GM19023 (cell line): ENCODE data around the gene SLITRK2.

Source experiments
- ATAC-seq: cut with Tn5 transposase; IDR thresholded peaks from one replicate; pipeline ENCODE4 v1.9.1; 2021; ENCODE audit warnings: mild to moderate bottlenecking, moderate library complexity; ENCODE audit not compliant: unreplicated experiment

The SLITRK2 gene

GRCh38 chrX:145848857-145849256 is 31.2 kb downstream of the SLITRK2 start:
- no peak for ATAC-seq

DNA sequence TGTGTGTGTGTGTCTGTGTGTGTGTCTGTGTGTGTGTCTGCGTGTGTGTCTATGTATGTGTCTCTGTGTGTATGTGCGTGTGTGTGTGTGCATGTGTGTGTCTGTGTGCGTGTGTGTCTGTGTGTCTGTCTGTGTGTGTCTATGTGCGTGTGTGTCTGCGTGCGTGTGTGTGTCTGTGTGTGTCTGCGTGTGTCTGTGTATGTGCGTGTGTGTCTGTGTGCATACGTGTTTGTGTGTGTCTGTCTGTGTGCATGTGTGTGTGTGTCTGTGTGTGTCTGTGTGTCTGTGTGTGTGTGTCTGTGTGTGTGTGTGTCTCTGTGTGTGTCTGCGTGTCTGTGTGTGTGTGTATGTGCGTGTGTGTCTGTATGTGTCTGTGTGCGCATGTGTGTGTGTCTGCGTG is 35.6 kb downstream of the SLITRK2 start:
- ATAC-seq = no peak

DNA sequence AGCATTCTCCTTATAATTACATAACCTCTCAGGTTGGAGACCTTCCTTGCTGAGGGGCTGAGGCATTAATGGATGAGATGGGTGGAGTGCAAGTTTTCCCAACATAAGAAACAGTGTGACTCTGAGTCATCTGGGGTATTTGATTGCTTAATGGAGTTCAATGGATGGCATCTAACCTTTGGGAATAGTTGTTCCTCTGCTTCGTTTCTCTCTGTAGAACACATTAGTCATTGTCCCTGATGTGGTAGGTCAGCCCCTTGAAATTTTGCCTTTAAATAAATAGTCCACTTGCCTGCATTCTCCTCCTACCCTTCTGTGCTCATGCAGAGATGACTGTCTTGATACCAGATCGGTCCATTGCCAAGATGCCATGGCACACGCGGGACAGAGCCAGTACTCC is 38.6 kb downstream of the SLITRK2 start:
- ATAC-seq = no peak

- ATAC-seq = no peak
Measured at GRCh38 chrX:145861818-145862217, 44.2 kb downstream of the SLITRK2 start.

DNA sequence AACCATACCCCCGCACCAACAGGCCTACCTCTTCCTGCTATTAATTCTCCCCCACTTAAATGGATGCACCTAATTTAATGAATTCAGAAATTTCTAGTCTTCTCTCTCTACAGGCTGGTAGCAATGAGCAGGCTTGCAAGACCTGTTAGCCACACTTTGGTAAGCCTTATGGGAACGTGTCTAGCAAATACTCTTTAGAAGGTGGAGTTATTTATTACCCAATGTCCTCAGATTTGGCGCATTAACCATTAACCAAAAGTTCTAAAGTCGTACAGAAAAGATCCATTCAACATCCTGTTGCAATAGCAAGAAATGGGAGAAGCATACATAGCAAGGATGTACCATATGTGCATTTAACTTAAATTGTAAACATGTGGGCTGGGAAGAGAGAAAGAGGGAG is 47.5 kb downstream of the SLITRK2 start:
- no peak for ATAC-seq
